Nephron (organoid): Measurements from ENCODE around the gene SLC18A3.

Experiments
- H3K27ac Mint-ChIP-seq, 3 experiments: 2 replicates each; pipeline ENCODE4 v1.8.0; 2020; ENCODE audit warnings: mixed read lengths in 3 of 3, mild to moderate bottlenecking in 2 of 3, moderate library complexity in 1 of 3
- H3K27me3 Mint-ChIP-seq: 2 replicates; pipeline ENCODE4 v1.8.0; 2021; ENCODE audit warnings: low read depth, mild to moderate bottlenecking, moderate library complexity, mixed read lengths
- H3K36me3 Mint-ChIP-seq: 2 replicates; pipeline ENCODE4 v1.8.0; 2020; ENCODE audit warnings: low read depth, mixed read lengths
- H3K4me1 Mint-ChIP-seq: 2 replicates; pipeline ENCODE4 v1.8.0; 2020; ENCODE audit warnings: mixed read lengths
- H3K4me3 Mint-ChIP-seq, 3 experiments: 2 replicates each; pipeline ENCODE4 v1.8.0; 2020; ENCODE audit warnings: mild to moderate bottlenecking in 3 of 3, mixed read lengths in 3 of 3, moderate library complexity in 2 of 3
- H3K9me3 Mint-ChIP-seq: 2 replicates; pipeline ENCODE4 v1.8.0; 2020; ENCODE audit warnings: mixed read lengths
- CTCF ChIP-seq, 3 experiments: fragments of 200-600 bp; sonication (generic); IDR thresholded peaks; one replicate each; pipeline ENCODE4 v1.5.0; 2021; ENCODE audit warnings: antibody characterized with exemption in 3 of 3; ENCODE audit not compliant: unreplicated experiment in 3 of 3

SLC18A3 gene

GRCh38 chr10:49653273-49653929 lies 43.3 kb downstream of the SLC18A3 start:
- TF ChIP-seq CTCF (IDR thresholded peaks at IDR 0.05; ENCODE audit: unreplicated experiment in 3 of 3), result no peak
- Mint-ChIP-seq H3K36me3 (no peaks in the 10 kb centered on the region), H3K9me3 (peaks cover 2% of the 10 kb centered on the region), H3K4me1 (no peaks in the 10 kb centered on the region), H3K4me3 (no peak overlapping the region), H3K27me3 (peaks cover 31% of the 10 kb centered on the region), H3K27ac (no peak overlapping the region)

GRCh38 chr10:49654036-49654693 lies 44.1 kb downstream of the SLC18A3 start:
- peaks cover 3% of the 10 kb centered on the region for H3K36me3 Mint-ChIP-seq
- peaks cover 27% of the 10 kb centered on the region for H3K27me3 Mint-ChIP-seq
- no peak for TF ChIP-seq CTCF (IDR thresholded peaks at IDR 0.05; ENCODE audit: unreplicated experiment in 3 of 3)

GRCh38 chr10:49655099-49655498 lies 45.0 kb downstream of the SLC18A3 start:
- Mint-ChIP-seq H3K9me3 (peaks cover 6% of the 10 kb centered on the region), H3K4me3 (no peak overlapping the region), H3K36me3 (peaks cover 4% of the 10 kb centered on the region), H3K27ac (no peak overlapping the region), H3K4me1 (no peaks in the 10 kb centered on the region), H3K27me3 (peaks cover 25% of the 10 kb centered on the region)
- no peak for TF ChIP-seq CTCF (IDR thresholded peaks at IDR 0.05; ENCODE audit: unreplicated experiment in 3 of 3)

More at GRCh38 chr10:49654036-49654693, 44.1 kb downstream of the SLC18A3 start:
- no peak overlapping the region for H3K4me3 Mint-ChIP-seq
- no peak overlapping the region for H3K27ac Mint-ChIP-seq
- no peaks in the 10 kb centered on the region for H3K4me1 Mint-ChIP-seq
- H3K9me3 Mint-ChIP-seq, result peaks cover 6% of the 10 kb centered on the region

- H3K4me1 Mint-ChIP-seq, result no peaks in the 10 kb centered on the region
- no peak for TF ChIP-seq CTCF (IDR thresholded peaks at IDR 0.05; ENCODE audit: unreplicated experiment in 3 of 3)
- peaks cover 4% of the 10 kb centered on the region for H3K36me3 Mint-ChIP-seq
- no peak overlapping the region for H3K27ac Mint-ChIP-seq
- peaks cover 24% of the 10 kb centered on the region for H3K27me3 Mint-ChIP-seq
- peaks cover 6% of the 10 kb centered on the region for H3K9me3 Mint-ChIP-seq
- no peak overlapping the region for H3K4me3 Mint-ChIP-seq
These were observed 46.9 kb downstream of the SLC18A3 start for GRCh38 chr10:49656845-49657493.

GRCh38 chr10:49657606-49658005 lies 47.5 kb downstream of the SLC18A3 start:
- no peak overlapping the region for H3K27ac Mint-ChIP-seq

More at GRCh38 chr10:49657606-49658005, 47.5 kb downstream of the SLC18A3 start:
- Mint-ChIP-seq H3K9me3 (peaks cover 6% of the 10 kb centered on the region), H3K4me1 (no peaks in the 10 kb centered on the region), H3K27me3 (peaks cover 22% of the 10 kb centered on the region), H3K36me3 (peaks cover 4% of the 10 kb centered on the region), H3K4me3 (no peak overlapping the region)
- no peak for TF ChIP-seq CTCF (IDR thresholded peaks at IDR 0.05; ENCODE audit: unreplicated experiment in 3 of 3)
